Neural crest cell (in vitro differentiated cells): ENCODE data around the gene RPTOR. TPM values are rescaled to one million over a fixed set of nuclear protein-coding genes. Genes with fewer than 3 reads are reported as not detected.

ENCODE experiments used
- DNase-seq: peaks from one replicate; pipeline ENCODE4 v3.0.0; 2021; ENCODE audit warnings: low read depth, mixed read lengths, low spot score
- H3K27ac Mint-ChIP-seq: one replicate; pipeline ENCODE4 v1.8.0; 2021; ENCODE audit warnings: mild to moderate bottlenecking, mixed read lengths; ENCODE audit not compliant: unreplicated experiment
- H3K27me3 Mint-ChIP-seq: 2 replicates; pipeline ENCODE4 v1.8.0; 2021; ENCODE audit warnings: low read depth, mild to moderate bottlenecking, mixed read lengths
- H3K36me3 Mint-ChIP-seq: 2 replicates; pipeline ENCODE4 v1.8.0; 2021; ENCODE audit warnings: low read depth, mild to moderate bottlenecking, mixed read lengths
- H3K4me1 Mint-ChIP-seq: 2 replicates; pipeline ENCODE4 v1.8.0; 2021; ENCODE audit warnings: mixed read lengths
- H3K4me3 Mint-ChIP-seq: one replicate; pipeline ENCODE4 v1.8.0; 2021; ENCODE audit warnings: mild to moderate bottlenecking, mixed read lengths
- H3K9me3 Mint-ChIP-seq: 2 replicates; pipeline ENCODE4 v1.8.0; 2021; ENCODE audit warnings: mixed read lengths
- total RNA-seq: library from RNA; stranded (reverse); gene quantifications from 2 replicates; pipeline ENCODE4 v1.2.1, GENCODE V29; 2021
- TF ChIP-seq, protein P1 (sequence below): fragments of 200-600 bp; sonication (generic); conservative IDR thresholded peaks from 2 replicates; pipeline ENCODE4 v1.5.0; 2021; ENCODE audit warnings: antibody characterized with exemption, mild to moderate bottlenecking

The RPTOR gene
- total RNA-seq, 1 donor from 2014 or later: 41.1 TPM

DNA sequence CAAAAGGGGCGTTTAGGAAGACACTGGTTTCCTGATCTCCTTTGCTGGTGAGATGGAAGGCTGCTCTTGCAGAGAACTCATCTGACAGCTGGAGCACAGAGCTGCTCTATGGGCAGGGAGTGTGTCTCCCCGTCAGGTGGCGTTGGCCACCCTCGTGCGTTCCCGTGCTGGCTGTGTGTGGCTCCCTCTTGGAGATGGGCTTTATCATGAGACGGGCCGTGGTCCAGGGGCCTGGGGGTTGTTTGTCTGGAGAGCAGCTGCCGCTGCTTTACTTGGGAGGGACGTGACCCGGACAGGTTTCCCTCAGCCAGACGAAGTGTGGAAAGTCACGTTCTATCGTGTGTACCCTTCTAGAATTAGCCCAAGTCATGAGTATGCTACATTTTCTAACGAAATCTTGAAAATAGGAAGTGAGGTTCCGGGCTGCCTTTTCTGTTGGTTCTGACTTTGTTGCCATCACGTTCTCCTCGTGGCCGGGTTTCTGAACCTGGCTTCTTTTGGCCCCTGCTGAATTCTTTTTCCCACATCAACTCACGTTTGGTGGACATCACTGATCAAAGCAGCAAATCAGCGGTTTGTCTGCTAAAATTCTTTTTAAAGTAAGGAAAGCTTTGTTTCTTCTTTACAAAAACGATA is 341.4 kb downstream of the RPTOR start:
- no peaks in the 10 kb centered on the region for H3K9me3 Mint-ChIP-seq
- H3K27me3 Mint-ChIP-seq: no peaks in the 10 kb centered on the region
- peak overlapping the region; percentile 67 for H3K27ac Mint-ChIP-seq
- H3K4me3 Mint-ChIP-seq: no peak overlapping the region
- TF ChIP-seq, protein P1, sequence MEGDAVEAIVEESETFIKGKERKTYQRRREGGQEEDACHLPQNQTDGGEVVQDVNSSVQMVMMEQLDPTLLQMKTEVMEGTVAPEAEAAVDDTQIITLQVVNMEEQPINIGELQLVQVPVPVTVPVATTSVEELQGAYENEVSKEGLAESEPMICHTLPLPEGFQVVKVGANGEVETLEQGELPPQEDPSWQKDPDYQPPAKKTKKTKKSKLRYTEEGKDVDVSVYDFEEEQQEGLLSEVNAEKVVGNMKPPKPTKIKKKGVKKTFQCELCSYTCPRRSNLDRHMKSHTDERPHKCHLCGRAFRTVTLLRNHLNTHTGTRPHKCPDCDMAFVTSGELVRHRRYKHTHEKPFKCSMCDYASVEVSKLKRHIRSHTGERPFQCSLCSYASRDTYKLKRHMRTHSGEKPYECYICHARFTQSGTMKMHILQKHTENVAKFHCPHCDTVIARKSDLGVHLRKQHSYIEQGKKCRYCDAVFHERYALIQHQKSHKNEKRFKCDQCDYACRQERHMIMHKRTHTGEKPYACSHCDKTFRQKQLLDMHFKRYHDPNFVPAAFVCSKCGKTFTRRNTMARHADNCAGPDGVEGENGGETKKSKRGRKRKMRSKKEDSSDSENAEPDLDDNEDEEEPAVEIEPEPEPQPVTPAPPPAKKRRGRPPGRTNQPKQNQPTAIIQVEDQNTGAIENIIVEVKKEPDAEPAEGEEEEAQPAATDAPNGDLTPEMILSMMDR: no peak
- no peak for DNase-seq
- no peaks in the 10 kb centered on the region for H3K36me3 Mint-ChIP-seq
- no peaks in the 10 kb centered on the region for H3K4me1 Mint-ChIP-seq

DNA sequence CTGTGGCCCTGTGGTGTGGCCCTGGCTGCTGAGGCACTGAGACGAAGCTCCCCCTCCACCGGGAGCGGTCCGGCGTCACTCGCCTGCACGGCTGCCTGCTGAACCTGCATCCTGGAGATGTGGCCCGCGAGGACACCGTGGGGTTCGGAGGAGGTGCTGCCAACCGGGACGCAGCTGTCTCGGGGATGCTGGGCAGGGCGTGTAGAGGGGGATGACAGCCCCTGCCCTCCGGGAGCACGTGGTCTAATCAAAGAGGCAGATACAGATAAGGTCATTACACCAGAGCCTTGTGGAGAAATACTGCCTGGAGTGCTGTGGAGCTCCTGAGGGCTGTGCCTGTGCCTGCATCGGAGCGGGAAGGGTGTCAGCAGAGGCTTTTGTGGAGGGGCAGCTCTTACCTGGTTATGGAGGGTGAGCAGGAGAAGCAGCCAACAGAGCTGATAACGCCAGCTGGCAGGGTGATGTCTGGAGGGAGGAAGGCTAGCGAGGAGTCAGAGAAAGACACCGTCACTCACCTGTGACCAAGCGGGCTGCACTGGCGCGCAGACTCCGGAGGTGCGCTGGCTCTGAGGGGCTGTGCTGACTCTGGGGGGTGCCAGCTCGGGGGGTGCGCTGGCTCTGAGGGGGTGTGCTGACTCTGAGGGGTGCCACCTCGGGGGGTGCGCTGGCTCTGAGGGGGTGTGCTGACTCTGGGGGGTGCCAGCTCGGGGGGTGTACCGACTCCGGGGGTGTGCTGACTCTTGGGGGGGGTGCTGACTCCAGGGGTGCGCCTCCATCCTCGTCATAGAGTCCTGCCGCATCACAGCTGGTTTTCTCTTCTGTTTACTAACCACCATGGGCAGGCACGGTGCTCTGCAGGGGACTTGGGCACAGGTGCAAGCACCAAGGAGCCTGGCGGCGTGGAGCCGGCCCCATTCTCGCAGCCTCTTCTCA is 342.3 kb downstream of the RPTOR start:
- no peaks in the 10 kb centered on the region for H3K27me3 Mint-ChIP-seq
- TF ChIP-seq, protein P1: no peak

DNA sequence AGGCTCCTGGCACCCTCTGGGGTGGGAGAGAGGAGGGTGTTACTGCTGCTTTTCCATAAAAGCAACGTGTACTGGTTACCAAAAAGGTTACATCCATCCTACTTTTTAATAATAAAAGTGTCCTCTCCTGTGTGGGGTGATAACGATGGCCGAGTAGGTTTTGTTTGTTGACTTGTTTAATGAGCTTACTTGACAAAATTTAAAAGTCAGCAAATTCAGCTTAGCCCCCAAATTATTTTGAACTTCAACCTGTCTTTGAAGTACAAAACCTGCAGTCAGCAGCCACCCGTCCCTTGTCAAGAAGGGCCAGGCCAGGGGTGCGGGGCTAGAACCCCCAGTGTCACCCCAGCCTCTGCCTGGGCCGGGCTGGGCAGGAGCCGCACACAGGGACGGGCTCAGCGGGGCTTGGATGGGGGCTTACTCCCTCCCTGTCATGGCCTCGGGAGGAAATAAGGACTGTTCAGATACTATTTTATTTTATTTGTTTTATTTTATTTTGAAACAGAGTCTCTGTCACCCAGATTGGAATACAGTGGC is 343.1 kb downstream of the RPTOR start:
- H3K36me3 Mint-ChIP-seq: no peaks in the 10 kb centered on the region
- H3K9me3 Mint-ChIP-seq: no peaks in the 10 kb centered on the region
- TF ChIP-seq, protein P1: no peak

More for the DNA sequence above, 342.3 kb downstream of the RPTOR start:
- Mint-ChIP-seq H3K27ac (peak overlapping the region; percentile 67), H3K4me1 (peaks cover 3% of the 10 kb centered on the region), H3K9me3 (no peaks in the 10 kb centered on the region), H3K36me3 (no peaks in the 10 kb centered on the region), H3K4me3 (no peak overlapping the region)
- no peak for DNase-seq

DNA sequence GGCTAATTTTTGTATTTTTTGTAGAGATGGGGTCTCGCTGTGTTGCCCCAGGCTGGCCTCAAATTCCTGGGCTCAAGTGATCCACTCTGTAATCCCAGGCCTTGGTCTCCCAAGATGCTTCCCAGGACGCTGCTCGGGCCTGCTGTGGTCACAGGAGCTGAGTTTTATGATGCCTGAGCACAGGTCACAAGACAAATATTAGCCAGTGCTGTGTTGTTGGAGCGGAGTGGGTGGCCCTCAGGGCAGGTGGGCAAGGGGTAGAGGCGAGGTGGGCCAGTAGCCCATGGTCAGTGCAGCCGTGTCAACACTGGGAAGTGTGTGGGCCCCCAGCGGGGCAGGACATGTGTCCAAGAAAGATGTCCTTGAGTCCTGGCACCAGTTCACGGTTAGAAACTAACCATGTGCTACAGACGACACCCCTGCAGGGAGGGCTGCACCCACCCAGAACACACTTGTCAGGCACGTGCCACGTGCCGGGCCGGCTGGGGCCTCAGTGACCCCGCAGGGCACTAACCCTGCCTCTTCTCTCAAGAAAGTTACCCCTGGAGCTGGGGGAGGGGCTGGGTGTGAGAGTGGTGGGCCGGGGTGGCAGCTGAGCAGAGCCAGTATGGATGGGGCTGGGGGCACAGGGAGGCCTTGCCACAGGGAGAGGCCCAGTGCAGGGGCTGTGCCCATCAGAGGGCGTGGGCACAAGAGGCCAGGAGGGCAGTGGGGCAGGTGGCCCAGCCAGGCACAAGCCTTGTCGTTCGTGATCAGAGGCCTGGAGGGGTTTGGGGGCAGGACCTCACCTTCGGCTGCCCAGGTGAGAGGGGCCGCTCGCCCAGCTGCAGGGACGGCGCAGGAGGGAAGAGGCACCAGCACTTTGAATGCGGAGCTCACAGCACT is 343.9 kb downstream of the RPTOR start:
- no peak overlapping the region for H3K4me3 Mint-ChIP-seq
- H3K4me1 Mint-ChIP-seq: peaks cover 3% of the 10 kb centered on the region
- no peaks in the 10 kb centered on the region for H3K27me3 Mint-ChIP-seq
- no peak overlapping the region for H3K27ac Mint-ChIP-seq
- no peak for DNase-seq
- TF ChIP-seq, protein P1: no peak
- no peaks in the 10 kb centered on the region for H3K36me3 Mint-ChIP-seq
- no peaks in the 10 kb centered on the region for H3K9me3 Mint-ChIP-seq

More for the DNA sequence above, 343.1 kb downstream of the RPTOR start:
- no peak for DNase-seq
- no peak overlapping the region for H3K4me3 Mint-ChIP-seq
- H3K27me3 Mint-ChIP-seq: no peaks in the 10 kb centered on the region
- H3K27ac Mint-ChIP-seq: no peak overlapping the region
- peaks cover 3% of the 10 kb centered on the region for H3K4me1 Mint-ChIP-seq
